ENCODE results near the gene LRRC56.

DNA sequence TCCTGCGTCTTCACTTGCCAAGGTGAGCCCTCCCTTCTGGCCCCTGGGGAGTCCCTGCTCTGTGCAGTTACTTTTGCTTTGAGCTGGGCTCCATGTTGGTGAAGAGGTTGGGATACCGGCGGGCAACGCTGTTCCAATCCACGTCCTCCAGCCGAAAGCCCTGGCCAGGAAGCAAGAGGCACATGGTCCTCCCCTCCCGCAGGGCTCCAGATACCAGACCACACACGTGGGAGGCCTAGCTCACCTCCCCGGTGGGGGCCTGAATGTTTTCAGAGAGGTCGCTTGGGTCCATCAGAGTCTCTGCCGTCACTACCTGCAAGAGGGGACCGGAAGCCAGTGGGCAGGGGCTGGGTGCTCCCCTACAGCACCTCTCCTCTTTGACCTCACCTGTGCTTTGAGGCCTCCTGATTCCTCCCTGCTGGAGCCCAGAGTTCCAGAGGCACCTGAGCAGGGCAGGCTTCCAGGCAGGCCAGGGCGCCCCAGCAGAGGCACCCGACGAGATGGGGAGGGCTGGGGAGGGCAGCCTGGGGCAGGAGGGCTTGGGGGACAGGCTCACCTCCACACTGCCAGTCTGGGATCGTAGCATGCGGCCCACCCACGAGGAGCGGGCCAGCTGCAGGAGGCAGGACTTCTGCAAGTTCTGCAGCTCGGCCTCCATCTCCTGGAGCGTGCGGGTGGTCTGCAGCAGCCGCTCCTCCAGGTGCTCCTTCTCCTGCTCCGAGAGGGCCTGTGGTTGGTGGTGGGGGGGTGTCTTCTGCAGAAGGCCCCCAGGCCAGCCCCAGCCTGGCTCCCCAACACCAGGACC lies 20.2 kb downstream of the LRRC56 start:
- no peak for TF ChIP-seq NR3C1 (CRISPR knock-in tag; conservative IDR thresholded peaks at IDR 0.05; ENCODE audit: low read depth)
- TF ChIP-seq, protein P1, sequence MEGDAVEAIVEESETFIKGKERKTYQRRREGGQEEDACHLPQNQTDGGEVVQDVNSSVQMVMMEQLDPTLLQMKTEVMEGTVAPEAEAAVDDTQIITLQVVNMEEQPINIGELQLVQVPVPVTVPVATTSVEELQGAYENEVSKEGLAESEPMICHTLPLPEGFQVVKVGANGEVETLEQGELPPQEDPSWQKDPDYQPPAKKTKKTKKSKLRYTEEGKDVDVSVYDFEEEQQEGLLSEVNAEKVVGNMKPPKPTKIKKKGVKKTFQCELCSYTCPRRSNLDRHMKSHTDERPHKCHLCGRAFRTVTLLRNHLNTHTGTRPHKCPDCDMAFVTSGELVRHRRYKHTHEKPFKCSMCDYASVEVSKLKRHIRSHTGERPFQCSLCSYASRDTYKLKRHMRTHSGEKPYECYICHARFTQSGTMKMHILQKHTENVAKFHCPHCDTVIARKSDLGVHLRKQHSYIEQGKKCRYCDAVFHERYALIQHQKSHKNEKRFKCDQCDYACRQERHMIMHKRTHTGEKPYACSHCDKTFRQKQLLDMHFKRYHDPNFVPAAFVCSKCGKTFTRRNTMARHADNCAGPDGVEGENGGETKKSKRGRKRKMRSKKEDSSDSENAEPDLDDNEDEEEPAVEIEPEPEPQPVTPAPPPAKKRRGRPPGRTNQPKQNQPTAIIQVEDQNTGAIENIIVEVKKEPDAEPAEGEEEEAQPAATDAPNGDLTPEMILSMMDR (IDR thresholded peaks at IDR 0.05): no peak
- TF ChIP-seq, protein P2, sequence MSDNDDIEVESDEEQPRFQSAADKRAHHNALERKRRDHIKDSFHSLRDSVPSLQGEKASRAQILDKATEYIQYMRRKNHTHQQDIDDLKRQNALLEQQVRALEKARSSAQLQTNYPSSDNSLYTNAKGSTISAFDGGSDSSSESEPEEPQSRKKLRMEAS (CRISPR knock-in tag; IDR thresholded peaks at IDR 0.05): no peak; the same call in 1 of the 2 replicates
- no peak for TF ChIP-seq ZNF263 (CRISPR knock-in tag; IDR thresholded peaks at IDR 0.05; ENCODE audit: low read depth)
- TF ChIP-seq NR2C2 (CRISPR knock-in tag; IDR thresholded peaks at IDR 0.05): no peak
- TF ChIP-seq, protein P3, sequence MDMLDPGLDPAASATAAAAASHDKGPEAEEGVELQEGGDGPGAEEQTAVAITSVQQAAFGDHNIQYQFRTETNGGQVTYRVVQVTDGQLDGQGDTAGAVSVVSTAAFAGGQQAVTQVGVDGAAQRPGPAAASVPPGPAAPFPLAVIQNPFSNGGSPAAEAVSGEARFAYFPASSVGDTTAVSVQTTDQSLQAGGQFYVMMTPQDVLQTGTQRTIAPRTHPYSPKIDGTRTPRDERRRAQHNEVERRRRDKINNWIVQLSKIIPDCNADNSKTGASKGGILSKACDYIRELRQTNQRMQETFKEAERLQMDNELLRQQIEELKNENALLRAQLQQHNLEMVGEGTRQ (CRISPR knock-in tag; IDR thresholded peaks at IDR 0.05): no peak
- TF ChIP-seq TEAD4 (CRISPR knock-in tag; IDR thresholded peaks at IDR 0.05): no peak
- TF ChIP-seq, protein P4, sequence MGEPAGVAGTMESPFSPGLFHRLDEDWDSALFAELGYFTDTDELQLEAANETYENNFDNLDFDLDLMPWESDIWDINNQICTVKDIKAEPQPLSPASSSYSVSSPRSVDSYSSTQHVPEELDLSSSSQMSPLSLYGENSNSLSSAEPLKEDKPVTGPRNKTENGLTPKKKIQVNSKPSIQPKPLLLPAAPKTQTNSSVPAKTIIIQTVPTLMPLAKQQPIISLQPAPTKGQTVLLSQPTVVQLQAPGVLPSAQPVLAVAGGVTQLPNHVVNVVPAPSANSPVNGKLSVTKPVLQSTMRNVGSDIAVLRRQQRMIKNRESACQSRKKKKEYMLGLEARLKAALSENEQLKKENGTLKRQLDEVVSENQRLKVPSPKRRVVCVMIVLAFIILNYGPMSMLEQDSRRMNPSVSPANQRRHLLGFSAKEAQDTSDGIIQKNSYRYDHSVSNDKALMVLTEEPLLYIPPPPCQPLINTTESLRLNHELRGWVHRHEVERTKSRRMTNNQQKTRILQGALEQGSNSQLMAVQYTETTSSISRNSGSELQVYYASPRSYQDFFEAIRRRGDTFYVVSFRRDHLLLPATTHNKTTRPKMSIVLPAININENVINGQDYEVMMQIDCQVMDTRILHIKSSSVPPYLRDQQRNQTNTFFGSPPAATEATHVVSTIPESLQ (CRISPR knock-in tag; IDR thresholded peaks at IDR 0.05): no peak
- TF ChIP-seq ETV6 (CRISPR knock-in tag; IDR thresholded peaks at IDR 0.05): no peak
